ENCODE results near the gene RNF182.
A peak's percentile ranks its signal among the peaks of the same experiment; 100 is the strongest.
"Not testable (repeated sequence)": the region's sequence is repeated elsewhere in the genome, so short reads cannot be mapped to it uniquely, and the experiment has no call there.

Gene RNF182

DNA sequence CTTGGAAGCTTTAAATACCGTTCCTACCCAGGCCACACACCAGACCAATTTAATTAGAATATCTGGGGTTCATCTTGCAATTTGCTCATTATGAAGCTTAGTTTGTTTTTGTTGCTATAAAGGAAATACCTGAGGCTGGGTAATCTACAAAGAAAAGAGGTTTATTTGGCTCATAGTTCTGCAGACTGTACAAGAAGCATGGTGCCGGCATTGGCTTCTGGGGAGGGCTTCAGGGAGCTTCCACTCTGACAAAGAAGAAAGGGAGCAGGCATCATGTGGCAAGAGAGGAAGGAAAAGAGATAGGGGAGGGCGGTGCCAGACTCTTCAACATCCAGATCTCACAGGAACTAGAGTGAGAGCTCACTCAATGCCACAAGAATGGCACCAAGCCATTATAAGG lies 73.6 kb downstream of the RNF182 start:
- peaks cover 30% of the 10 kb centered on the region for H3K27me3 Mint-ChIP-seq
- H3K4me3 Mint-ChIP-seq = no peak overlapping the region
- H3K27ac Mint-ChIP-seq = no peak overlapping the region
- H3K9me3 Mint-ChIP-seq = no peaks in the 10 kb centered on the region
- DNase-seq (no peak), ATAC-seq (no peak)
- H3K4me1 Mint-ChIP-seq = no peaks in the 10 kb centered on the region

DNA sequence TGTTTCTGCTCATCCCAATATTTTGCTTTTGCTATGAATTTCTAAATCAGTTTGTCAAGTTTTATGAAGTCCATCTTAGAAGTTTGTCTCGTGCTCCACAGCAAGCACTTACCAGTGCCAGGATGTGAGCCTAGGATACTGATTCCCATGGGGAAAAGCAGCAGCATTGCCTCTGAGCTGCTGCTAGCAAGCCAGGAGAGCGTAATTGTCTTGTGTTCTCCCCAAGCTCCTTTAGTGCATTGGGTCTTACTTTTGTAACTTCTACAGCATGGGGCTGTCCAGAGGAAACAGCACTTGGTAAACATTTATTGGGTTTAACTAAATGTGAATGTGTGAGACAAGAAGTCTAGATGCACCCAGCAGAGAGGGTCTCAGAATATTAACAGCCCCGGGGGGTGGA lies 76.1 kb downstream of the RNF182 start:
- H3K27ac Mint-ChIP-seq = no peak overlapping the region
- no peaks in the 10 kb centered on the region for H3K9me3 Mint-ChIP-seq
- peaks cover 8% of the 10 kb centered on the region for H3K27me3 Mint-ChIP-seq
- no peak for ATAC-seq
- no peak overlapping the region for H3K4me3 Mint-ChIP-seq
- no peaks in the 10 kb centered on the region for H3K4me1 Mint-ChIP-seq
- DNase-seq = no peak

DNA sequence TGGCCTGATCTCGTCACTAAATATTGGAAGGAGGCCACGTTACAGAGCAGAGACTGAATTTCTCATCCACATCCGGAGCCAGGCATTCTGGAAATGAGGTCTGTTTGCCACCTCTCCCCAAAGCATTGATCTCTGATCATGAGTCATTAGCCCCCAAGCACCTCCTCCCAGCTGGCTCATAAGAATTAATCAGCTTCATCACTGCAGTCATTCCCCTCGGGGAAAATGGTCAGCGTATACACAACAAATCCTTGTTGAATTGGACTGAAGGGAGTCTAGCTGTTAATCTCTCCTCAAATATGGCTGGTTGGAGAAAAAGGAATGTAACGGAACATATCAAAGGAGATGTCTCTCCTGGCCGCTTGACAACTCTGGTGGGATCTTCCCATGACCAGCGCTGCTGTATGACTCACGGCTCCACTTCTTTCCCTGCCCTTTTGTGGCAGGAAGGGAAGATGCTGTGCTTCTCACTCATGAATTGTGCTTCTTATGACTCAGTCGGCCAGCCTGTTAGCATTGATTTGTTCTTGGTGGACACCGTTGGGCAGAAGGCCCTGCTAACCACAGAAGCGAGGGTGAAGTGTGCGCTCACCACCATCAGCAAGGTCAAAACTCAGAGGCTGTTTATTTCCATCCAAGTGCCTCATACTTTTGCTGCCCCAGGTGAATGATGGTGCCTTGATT lies 76.7 kb downstream of the RNF182 start:
- Mint-ChIP-seq H3K9me3 (no peaks in the 10 kb centered on the region), H3K4me1 (no peaks in the 10 kb centered on the region), H3K27me3 (peaks cover 7% of the 10 kb centered on the region), H3K27ac (no peak overlapping the region), H3K4me3 (no peak overlapping the region)
- DNase-seq = no peak
- ATAC-seq = no peak

DNA sequence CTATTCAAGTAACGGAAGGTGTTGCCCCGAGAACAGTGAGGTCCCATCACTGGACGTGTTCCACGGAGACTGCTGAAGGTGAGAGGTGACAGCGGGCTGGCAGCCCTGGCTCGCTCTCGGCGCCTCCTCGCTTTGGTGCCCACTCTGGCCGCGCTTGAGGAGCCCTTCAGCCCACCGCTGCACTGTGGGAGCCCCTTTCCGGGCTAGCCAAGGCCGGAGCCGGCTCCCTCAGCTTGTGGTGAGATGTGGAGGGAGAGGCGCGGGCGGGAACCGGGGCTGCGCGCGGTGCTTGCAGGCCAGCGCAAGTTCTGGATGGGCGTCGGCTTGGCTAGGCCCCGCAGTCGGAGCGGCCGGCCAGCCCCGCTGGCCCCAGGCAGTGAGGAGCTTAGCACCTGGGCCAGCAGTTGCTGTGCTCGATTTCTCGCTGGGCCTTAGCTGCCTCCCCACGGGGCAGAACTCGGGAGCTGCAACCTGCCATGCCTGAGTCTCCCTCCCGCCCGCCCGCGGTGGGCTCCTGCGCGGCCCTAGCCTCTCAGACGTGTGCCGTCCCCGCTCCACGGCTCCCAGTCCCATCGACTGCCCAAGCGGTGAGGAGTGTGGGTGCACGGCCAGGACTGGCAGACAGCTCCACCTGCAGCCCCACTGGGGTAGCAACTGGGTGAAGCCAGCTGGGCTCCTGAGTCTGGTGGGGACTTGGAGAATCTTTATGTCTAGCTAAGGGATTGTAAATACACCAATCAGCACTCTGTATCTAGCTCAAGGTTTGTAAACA lies 77.6 kb downstream of the RNF182 start:
- Mint-ChIP-seq H3K4me3 (no peak overlapping the region), H3K27me3 (peaks cover 12% of the 10 kb centered on the region), H3K4me1 (no peaks in the 10 kb centered on the region), H3K27ac (no peak overlapping the region), H3K9me3 (no peaks in the 10 kb centered on the region)
- DNase-seq (no peak), ATAC-seq (no peak)

DNA sequence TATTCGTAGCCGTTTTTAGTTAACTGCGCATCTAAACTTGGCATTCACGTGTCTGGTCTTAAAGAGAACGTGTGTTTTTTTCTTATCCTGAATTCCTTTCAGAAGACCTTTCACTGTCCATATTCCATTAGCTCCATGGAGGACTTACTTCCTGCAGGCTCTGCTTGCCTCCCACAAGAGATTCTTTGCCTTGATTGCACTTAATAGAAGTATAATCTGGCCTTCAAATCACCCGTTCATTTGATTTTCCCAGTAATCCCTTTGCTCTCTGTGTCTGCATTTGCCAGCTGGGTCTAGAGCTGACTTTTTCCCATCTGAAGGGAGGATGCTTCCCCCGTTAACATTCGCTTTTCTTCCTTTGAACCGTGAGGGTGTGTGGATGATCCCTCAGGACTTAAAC lies 79.5 kb downstream of the RNF182 start:
- no peaks in the 10 kb centered on the region for H3K4me1 Mint-ChIP-seq
- no peak overlapping the region for H3K27ac Mint-ChIP-seq
- H3K9me3 Mint-ChIP-seq = no peaks in the 10 kb centered on the region
- no peak for DNase-seq
- H3K4me3 Mint-ChIP-seq = no peak overlapping the region
- H3K27me3 Mint-ChIP-seq = peaks cover 13% of the 10 kb centered on the region
- no peak for ATAC-seq

DNA sequence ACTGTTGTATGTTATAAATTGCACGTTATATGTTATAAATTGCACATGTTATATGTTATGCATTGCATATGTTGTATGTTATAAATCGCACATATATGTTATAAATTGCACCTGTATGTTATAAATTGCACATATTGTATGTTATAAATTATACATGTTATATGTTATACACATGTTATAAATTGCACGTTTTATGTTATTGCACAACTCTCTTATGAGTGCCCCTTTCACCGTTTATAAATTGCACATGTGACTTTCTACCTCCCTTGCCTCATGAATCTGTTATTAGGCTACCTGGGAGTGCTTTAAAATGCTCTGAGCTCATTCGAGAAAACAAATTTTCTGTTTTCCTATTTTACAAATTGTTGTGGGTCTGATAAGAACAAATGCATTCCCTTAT lies 84.1 kb downstream of the RNF182 start:
- no peak overlapping the region for H3K4me3 Mint-ChIP-seq
- DNase-seq = no peak
- peaks cover 25% of the 10 kb centered on the region for H3K27me3 Mint-ChIP-seq
- no peak overlapping the region for H3K27ac Mint-ChIP-seq
- H3K4me1 Mint-ChIP-seq = no peaks in the 10 kb centered on the region
- no peaks in the 10 kb centered on the region for H3K9me3 Mint-ChIP-seq
- no peak for ATAC-seq

DNA sequence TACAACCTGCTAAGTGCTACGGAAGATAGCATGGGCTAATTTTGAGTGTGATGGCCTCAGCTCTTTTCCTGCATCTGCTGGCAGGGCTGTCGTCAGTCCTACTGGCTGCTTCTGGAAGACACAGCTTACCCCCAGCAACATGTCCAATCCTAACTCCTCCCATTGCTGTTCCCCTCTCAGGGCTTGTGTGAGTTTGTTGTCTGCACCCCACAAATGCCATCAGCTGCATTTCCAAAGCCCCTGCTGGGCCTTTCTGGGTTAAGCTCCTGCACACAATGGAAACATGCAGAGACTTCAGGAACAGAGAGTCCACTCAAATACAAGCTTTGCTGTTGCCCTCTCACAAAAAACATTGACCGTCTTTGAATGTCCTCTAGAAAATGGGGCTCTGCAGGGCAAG lies 84.7 kb downstream of the RNF182 start:
- no peak overlapping the region for H3K4me3 Mint-ChIP-seq
- H3K9me3 Mint-ChIP-seq = no peaks in the 10 kb centered on the region
- ATAC-seq = no peak
- no peaks in the 10 kb centered on the region for H3K4me1 Mint-ChIP-seq
- DNase-seq = no peak
- H3K27ac Mint-ChIP-seq = no peak overlapping the region
- H3K27me3 Mint-ChIP-seq = peaks cover 27% of the 10 kb centered on the region

DNA sequence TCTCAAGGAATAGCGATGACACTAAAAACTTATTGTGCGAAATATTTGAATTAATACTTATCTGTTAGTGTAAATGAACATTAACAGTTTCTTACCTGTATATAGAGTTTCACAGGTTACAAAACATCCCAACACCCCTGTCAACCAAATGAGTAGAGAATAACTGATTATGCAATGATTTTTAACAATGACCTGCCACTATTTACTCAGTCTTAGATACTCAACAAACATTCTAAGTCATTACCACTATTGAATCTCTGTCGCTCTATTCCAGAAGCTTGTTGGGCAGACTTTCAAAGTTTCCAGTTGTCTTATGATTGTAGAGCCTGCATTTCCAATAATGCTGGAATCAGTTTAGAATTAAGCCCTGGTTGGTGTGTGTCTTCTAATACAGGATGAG lies 85.5 kb downstream of the RNF182 start:
- no peaks in the 10 kb centered on the region for H3K4me1 Mint-ChIP-seq
- H3K27me3 Mint-ChIP-seq = peaks cover 35% of the 10 kb centered on the region
- DNase-seq (no peak), ATAC-seq (no peak)
- H3K9me3 Mint-ChIP-seq = no peaks in the 10 kb centered on the region
- no peak overlapping the region for H3K4me3 Mint-ChIP-seq
- H3K27ac Mint-ChIP-seq = peak overlapping the region in 1 of 2 donors; percentile 23

DNA sequence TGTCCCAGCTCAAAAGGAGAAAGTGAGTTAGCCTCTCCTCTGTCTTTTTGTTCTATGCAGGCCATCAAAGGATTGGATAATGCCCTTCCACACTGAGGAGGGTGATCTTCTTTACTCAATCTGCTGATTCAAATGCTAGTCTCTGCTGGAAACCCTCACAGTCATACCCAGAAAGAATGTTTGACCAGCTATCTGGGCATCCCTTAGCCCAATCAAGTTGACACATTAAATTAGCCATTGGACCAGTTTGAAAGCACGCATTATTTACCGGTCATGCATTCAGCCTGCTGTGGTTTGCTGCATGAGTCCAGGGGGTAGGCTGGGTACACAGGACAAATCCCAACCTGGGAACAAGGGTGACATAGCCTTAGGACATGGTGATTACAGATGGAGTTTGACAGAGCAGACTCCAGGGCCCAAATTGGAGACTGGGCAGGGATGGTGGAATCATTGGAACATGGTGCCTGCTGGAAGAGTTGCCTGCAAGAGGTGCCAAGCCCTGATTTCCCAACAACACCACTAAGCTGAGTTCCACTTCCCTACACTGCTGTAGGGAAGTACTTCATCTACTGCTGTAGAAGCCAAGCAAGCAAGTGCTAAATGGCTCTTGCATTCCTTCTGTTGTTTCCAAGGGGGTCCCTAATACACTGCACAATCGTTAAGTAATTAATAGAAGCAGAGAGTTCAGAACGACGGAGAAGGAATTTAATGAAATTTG lies 87.7 kb downstream of the RNF182 start:
- H3K27me3 Mint-ChIP-seq = peaks cover 31% of the 10 kb centered on the region
- no peak overlapping the region for H3K4me3 Mint-ChIP-seq
- no peaks in the 10 kb centered on the region for H3K9me3 Mint-ChIP-seq
- H3K27ac Mint-ChIP-seq = no peak overlapping the region
- no peak for DNase-seq
- no peak for ATAC-seq
- no peaks in the 10 kb centered on the region for H3K4me1 Mint-ChIP-seq

DNA sequence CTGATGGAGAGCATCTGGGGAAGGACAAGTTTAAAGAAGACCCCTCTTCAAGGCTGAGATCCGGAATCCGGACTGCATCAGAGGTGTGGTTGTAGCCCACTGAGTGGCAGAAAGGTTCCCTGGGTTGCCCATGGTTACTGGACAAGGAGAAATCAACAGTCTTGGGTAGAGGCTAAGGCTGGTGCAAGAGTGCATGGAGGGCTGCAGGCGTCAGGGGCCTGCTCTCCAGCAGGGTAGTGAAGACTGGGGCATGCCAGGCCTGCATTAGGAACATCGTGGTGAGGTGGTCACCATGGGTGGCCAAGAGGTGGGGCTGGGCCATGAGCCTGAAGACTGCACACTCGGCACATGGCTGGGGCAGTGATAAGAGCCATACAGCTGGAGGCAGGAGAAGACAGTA lies 91.2 kb downstream of the RNF182 start:
- Mint-ChIP-seq H3K27ac (no peak overlapping the region), H3K4me3 (no peak overlapping the region), H3K4me1 (no peaks in the 10 kb centered on the region), H3K27me3 (peaks cover 25% of the 10 kb centered on the region), H3K9me3 (no peaks in the 10 kb centered on the region)
- no peak for ATAC-seq
- DNase-seq = no peak

DNA sequence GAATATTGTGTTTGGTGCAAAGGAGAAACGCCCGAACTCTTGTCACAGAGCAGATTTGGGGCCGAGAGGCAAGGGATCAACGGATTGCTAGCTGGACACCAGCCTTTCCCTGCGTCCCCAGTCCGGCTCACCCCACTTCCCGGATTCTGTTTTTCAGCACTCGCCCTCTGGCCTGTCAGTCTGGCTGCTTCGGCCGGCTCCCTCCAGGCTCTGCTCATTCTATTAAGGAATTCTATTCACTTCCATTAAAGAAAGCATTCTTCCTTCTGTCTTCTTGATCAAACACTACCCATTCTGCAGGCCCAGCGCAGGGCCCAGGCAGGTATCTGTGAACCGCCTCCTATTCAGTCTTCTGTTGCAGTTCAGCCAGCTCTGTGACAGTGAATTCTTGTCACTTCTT lies 91.7 kb downstream of the RNF182 start:
- ATAC-seq = no peak
- no peaks in the 10 kb centered on the region for H3K9me3 Mint-ChIP-seq
- peaks cover 20% of the 10 kb centered on the region for H3K27me3 Mint-ChIP-seq
- DNase-seq = no peak
- no peak overlapping the region for H3K4me3 Mint-ChIP-seq
- no peaks in the 10 kb centered on the region for H3K4me1 Mint-ChIP-seq
- no peak overlapping the region for H3K27ac Mint-ChIP-seq

DNA sequence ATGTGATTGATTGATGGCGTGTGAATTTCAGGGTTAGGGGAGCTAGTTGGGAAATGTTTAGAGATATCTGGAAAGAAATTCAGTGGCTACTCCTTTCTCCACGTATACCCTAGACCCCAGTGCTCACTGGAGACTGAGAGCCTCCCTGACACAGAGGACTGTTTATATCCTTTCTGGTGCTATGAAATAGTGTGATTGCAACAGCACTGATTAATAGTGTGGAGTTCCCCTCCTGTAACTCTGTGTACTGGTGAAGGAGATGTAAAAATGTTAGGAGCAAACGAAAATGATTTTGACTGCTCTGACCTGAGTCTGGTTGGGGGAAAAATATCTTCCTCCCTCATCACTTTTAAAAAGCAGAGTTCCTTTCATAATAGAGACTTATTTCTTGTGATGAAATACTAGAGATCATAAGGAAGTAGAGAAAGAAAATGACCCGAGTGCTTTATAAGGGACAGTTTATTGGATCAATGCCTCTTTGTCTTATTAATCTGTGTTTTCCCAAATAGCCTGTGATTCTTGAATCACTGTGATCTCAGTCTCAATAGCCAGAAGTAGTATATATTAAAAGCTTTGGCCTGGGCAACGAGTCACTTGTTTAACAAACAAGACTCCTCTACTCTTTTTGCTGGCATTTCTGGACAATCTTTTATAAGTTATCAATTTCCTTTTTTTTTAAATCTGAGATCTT lies 92.3 kb downstream of the RNF182 start:
- no peak overlapping the region for H3K27ac Mint-ChIP-seq
- no peak for ATAC-seq
- DNase-seq = no peak
- no peaks in the 10 kb centered on the region for H3K9me3 Mint-ChIP-seq
- no peak overlapping the region for H3K4me3 Mint-ChIP-seq
- peaks cover 20% of the 10 kb centered on the region for H3K27me3 Mint-ChIP-seq
- no peaks in the 10 kb centered on the region for H3K4me1 Mint-ChIP-seq

DNA sequence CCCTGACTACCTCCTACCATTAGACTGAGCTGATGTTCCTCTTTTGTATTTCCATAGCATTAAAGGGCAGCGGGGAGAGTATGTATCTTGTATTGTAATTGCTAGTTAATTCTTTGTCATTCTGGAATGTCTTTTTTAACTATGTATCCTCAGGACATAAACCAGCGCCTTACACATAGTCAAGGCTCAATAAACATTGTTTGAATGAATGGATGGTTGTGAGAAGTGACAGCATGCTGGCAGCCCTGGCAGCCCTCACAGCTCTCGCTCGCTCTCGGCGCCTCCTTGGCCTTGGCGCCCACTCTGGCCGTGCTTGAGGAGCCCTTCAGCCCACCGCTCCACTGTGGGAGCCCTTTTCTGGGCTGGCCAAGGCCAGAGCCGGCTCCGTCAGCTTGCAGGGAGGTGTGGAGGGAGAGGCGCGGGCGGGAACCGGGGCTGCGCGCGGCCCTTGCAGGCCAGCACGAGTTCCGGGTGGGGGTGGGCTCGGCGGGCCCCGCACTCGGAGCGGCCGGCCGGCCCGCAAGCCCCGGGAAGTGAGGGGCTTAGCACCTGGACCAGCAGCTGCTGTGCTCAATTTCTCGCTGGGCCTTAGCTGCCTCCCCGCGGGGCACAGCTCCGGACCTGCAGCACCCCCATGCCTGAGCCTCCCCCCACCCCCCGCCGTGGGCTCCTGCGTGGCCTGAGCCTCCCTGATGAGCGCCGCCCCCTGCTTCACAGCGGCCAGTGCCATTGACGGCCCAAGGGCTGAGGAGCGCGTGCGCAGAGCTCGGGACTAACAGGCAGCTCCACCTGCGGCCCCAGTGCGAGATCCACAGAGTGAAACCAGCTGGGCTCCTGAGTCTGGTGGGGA lies 93.1 kb downstream of the RNF182 start:
- H3K27me3 Mint-ChIP-seq = peaks cover 20% of the 10 kb centered on the region

DNA sequence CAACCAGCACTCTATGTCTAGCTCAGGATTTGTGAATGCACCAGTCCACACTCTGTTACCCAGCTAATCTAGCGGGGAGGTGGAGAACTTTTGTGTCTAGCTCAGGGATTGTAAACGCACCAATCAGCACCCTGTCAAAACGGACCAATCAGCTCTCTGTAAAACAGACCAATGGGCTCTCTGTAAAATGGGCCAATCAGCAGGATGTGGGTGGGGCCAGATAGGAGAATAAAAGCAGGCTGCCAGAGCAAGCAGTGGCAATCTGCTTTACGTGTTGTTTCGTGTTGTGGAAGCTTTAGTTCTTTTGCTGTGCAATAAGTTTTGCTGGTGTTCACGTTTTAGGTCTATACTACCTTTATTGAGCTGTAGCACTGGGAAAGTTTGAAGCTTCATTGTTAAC lies 93.8 kb downstream of the RNF182 start:
- not testable (repeated sequence) for DNase-seq, H3K4me3 Mint-ChIP-seq, H3K9me3 Mint-ChIP-seq, ATAC-seq, H3K4me1 Mint-ChIP-seq, H3K27ac Mint-ChIP-seq
- H3K27me3 Mint-ChIP-seq = peaks cover 20% of the 10 kb centered on the region

More for the DNA sequence above, 93.1 kb downstream of the RNF182 start:
- Mint-ChIP-seq H3K9me3 (no peaks in the 10 kb centered on the region), H3K4me1 (no peaks in the 10 kb centered on the region), H3K4me3 (no peak overlapping the region), H3K27ac (no peak overlapping the region)
- DNase-seq = no peak
- no peak for ATAC-seq

DNA sequence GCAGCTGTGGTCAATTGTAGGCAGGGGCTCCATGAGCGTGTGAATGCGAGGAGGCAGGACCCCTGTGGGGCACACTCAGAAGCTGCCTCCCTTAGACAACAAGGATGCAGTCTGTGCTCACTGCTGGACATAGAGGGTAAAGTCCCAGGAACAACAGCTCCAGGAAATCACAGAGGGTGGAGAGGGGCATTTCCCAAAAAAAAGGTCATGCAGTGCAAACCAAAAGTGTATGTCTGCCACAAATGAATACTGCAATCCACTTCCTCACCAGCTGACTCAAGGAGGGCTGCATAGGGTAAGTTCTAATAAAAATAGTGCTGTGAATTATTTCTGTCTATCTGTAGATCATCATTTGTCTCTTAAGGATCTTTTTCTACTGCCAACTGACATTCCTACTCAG lies 95.8 kb downstream of the RNF182 start:
- Mint-ChIP-seq H3K9me3 (no peaks in the 10 kb centered on the region), H3K4me1 (no peaks in the 10 kb centered on the region), H3K4me3 (no peak overlapping the region), H3K27me3 (peaks cover 22% of the 10 kb centered on the region), H3K27ac (no peak overlapping the region)
- no peak for DNase-seq
- no peak for ATAC-seq

Measured in stimulated activated naive CD8-positive, alpha-beta T cell treated with anti-CD3 and anti-CD28 coated beads, Interleukin-15, amount 100 ng/mL, for 72 hours (primary cell).